ENCODE data around the gene PI4KB. TPM values are rescaled to one million over a fixed set of nuclear protein-coding genes. Genes with fewer than 3 reads are reported as not detected.
A peak's percentile ranks its signal among the peaks of the same experiment; 100 is the strongest.
"Not testable (repeated sequence)": the region's sequence is repeated elsewhere in the genome, so short reads cannot be mapped to it uniquely, and the experiment has no call there.

Gene PI4KB
- total and polyA plus RNA-seq, 10 donors, result 25.6 to 85.4 (median 66.3) TPM

- no peaks in the 10 kb centered on the region for H3K9me3 ChIP-seq
- peaks cover 0 to 14% (median 0%) of the 10 kb centered on the region in 6 donors for H3K36me3 ChIP-seq
- WGBS, 5 donors, result 15 to 39% (median 24%) methylated on average over 2 of the region's 2 CpGs
- intact Hi-C loops (cut with DNase I; ENCODE audit: low total_unique reads), result no loop called here
- TF ChIP-seq POLR2AphosphoS5 (IDR thresholded peaks at IDR 0.05) (no peak), POLR2A (IDR thresholded peaks at IDR 0.05) (no peak)
- TF ChIP-seq, protein P1, sequence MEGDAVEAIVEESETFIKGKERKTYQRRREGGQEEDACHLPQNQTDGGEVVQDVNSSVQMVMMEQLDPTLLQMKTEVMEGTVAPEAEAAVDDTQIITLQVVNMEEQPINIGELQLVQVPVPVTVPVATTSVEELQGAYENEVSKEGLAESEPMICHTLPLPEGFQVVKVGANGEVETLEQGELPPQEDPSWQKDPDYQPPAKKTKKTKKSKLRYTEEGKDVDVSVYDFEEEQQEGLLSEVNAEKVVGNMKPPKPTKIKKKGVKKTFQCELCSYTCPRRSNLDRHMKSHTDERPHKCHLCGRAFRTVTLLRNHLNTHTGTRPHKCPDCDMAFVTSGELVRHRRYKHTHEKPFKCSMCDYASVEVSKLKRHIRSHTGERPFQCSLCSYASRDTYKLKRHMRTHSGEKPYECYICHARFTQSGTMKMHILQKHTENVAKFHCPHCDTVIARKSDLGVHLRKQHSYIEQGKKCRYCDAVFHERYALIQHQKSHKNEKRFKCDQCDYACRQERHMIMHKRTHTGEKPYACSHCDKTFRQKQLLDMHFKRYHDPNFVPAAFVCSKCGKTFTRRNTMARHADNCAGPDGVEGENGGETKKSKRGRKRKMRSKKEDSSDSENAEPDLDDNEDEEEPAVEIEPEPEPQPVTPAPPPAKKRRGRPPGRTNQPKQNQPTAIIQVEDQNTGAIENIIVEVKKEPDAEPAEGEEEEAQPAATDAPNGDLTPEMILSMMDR (IDR thresholded peaks at IDR 0.05 in 8 of 11, conservative IDR thresholded peaks at IDR 0.05 in 3 of 11), result no peak
- peak overlapping the region in 7 of 8 donors; percentile 66 to 88 (median 83) for H3K27ac ChIP-seq
- H3K4me1 ChIP-seq, result peaks cover 3 to 72% (median 35%) of the 10 kb centered on the region in 6 donors
- no peak for DNase-seq
- peak overlapping the region in 1 of 8 donors; percentile 21 for H3K4me3 ChIP-seq
- no peaks in the 10 kb centered on the region for H3K27me3 ChIP-seq (replicated peaks in 1 of 7)
These were observed 50.0 kb downstream of the PI4KB start for GRCh38 chr1:151277249-151277648.

GRCh38 chr1:151275341-151275740 lies 51.9 kb downstream of the PI4KB start:
- peaks cover 0 to 28% (median 2%) of the 10 kb centered on the region in 6 donors for H3K36me3 ChIP-seq
- peaks cover 0 to 64% (median 27%) of the 10 kb centered on the region in 6 donors for H3K4me1 ChIP-seq
- H3K4me3 ChIP-seq; DNase-seq; intact Hi-C loops (cut with DNase I; ENCODE audit: low total_unique reads); H3K9me3 ChIP-seq; H3K27me3 ChIP-seq (replicated peaks in 1 of 7): not testable (repeated sequence)
- H3K27ac ChIP-seq, result peak overlapping the region in 1 of 8 donors; percentile 88
- WGBS, 5 donors, result 60 to 77% (median 70%) methylated on average over 5 of the region's 5 CpGs

DNA sequence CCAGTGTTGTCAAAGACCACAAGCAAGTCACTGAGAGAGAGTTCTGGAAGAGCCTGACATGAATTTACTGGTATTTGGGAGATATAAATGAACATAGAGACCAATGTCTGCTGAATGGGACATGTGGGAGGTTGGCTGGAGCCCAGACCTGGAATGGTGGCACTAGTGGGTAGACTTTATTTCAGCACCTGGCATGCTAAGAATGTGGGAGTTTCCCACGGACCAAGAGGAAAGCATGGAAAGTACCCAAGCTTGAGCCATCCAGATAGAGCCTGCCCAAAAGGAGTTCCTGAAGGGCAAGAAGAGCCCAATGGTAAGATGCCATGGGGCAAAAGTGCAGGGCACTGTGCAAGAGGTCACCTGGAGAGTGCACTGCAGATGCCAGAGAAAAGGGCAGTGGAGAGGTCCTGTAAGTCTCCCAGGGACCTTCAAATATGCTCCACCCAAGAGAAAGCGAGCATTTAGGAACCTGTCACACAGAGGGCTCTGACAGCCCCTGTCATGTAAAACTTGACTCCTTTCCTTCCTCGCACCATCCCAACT lies 53.2 kb downstream of the PI4KB start:
- Histone ChIP-seq H3K27ac (peak overlapping the region in 1 of 8 donors; percentile 17), H3K9me3 (no peaks in the 10 kb centered on the region), H3K4me1 (peaks cover 0 to 51% (median 27%) of the 10 kb centered on the region in 6 donors), H3K4me3 (no peak overlapping the region), H3K27me3 (replicated peaks in 1 of 7) (no peaks in the 10 kb centered on the region), H3K36me3 (peaks cover 0 to 42% (median 6%) of the 10 kb centered on the region in 6 donors)
- TF ChIP-seq POLR2AphosphoS5 (IDR thresholded peaks at IDR 0.05), result no peak
- TF ChIP-seq, protein P1 (IDR thresholded peaks at IDR 0.05 in 8 of 11, conservative IDR thresholded peaks at IDR 0.05 in 3 of 11), result no peak
- TF ChIP-seq POLR2A (IDR thresholded peaks at IDR 0.05), result no peak
- WGBS, 5 donors, result 78 to 98% (median 93%) methylated on average over 3 of the region's 3 CpGs
- DNase-seq, result no peak
- intact Hi-C loops (cut with DNase I; ENCODE audit: low total_unique reads), result no loop called here

DNA sequence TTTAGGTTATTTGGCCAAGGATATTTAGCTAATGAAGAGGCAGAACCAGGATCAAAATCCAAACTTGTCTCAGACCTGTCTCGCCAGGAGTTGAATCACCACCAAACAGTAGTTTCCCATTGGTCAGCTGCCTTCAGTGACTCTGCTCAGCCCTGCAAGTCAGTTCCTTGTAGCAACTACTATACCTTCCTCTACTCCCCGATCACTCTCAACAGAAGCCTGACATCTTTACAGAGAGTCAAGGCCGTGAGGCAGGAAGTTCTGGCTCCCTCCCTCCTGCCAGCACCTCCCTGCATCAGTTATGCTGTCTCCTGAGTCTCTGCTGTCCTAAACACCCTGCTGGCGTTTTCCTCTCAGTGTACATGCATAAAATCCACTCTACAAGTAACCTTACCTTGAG lies 59.5 kb downstream of the PI4KB start:
- H3K27me3 ChIP-seq (replicated peaks in 1 of 7), result no peaks in the 10 kb centered on the region
- H3K9me3 ChIP-seq, result no peaks in the 10 kb centered on the region
- peaks cover 8 to 96% (median 67%) of the 10 kb centered on the region in 6 donors for H3K36me3 ChIP-seq
- peaks cover 0 to 18% (median 4%) of the 10 kb centered on the region in 6 donors for H3K4me1 ChIP-seq
- intact Hi-C loops (cut with DNase I; ENCODE audit: low total_unique reads), result no loop called here
- H3K27ac ChIP-seq, result peak overlapping the region in 1 of 8 donors; percentile 9
- DNase-seq, result no peak
- WGBS, 5 donors, result 65 to 73% (median 72%) methylated on average over 4 of the region's 4 CpGs
- TF ChIP-seq POLR2A (IDR thresholded peaks at IDR 0.05), result no peak
- no peak for TF ChIP-seq POLR2AphosphoS5 (IDR thresholded peaks at IDR 0.05)
- TF ChIP-seq, protein P1 (IDR thresholded peaks at IDR 0.05 in 8 of 11, conservative IDR thresholded peaks at IDR 0.05 in 3 of 11), result no peak
- no peak overlapping the region for H3K4me3 ChIP-seq

All from spleen (tissue), 11 donors.